ENCODE results near the gene CAMK2A. TPM values are rescaled to one million over a fixed set of nuclear protein-coding genes. Genes with fewer than 3 reads are reported as not detected.

CAMK2A gene
- total and polyA plus RNA-seq, 2 experiments from 2014 or later, result 0.18 TPM; not detected in 1

- TF ChIP-seq REST (IDR thresholded peaks at IDR 0.05; ENCODE audit: unreplicated experiment), result no peak
- TF ChIP-seq STAT1 (IDR thresholded peaks at IDR 0.05; ENCODE audit: unreplicated experiment), result no peak
- no peak for TF ChIP-seq POLR2AphosphoS5 (IDR thresholded peaks at IDR 0.05; ENCODE audit: low read depth)
- TF ChIP-seq ZNF114 (CRISPR knock-in tag; IDR thresholded peaks at IDR 0.05), result no peak
- TF ChIP-seq EZH2 (IDR thresholded peaks at IDR 0.05; ENCODE audit: low read depth, unreplicated experiment), result no peak
- no peak for TF ChIP-seq JUNB (IDR thresholded peaks at IDR 0.05; ENCODE audit: unreplicated experiment)
- TF ChIP-seq EZH2phosphoT487 (IDR thresholded peaks at IDR 0.05; ENCODE audit: unreplicated experiment), result no peak
Measured at GRCh38 chr5:150279330-150280020, 10.1 kb downstream of the CAMK2A start (continued).

- Histone ChIP-seq H3K36me3 (ENCODE audit: insufficient read depth) (no peaks in the 10 kb centered on the region), H3K4me3 (no peak overlapping the region), H3K79me2 (replicated peaks; ENCODE audit: insufficient read depth) (no peaks in the 10 kb centered on the region), H4K20me1 (replicated peaks; ENCODE audit: insufficient read depth) (no peaks in the 10 kb centered on the region), H3K4me1 (ENCODE audit: insufficient read depth) (no peaks in the 10 kb centered on the region), H3F3A (replicated peaks; ENCODE audit: low read depth) (no peaks in the 10 kb centered on the region), H3K4me2 (no peak overlapping the region), H3K9me2 (ENCODE audit: insufficient read depth) (no peaks in the 10 kb centered on the region), H2AFZ (no peak overlapping the region), H3K27ac (ENCODE audit: low read depth) (no peak overlapping the region), H3K27me3 (ENCODE audit: insufficient read depth) (no peaks in the 10 kb centered on the region)
- H3K36me3 Mint-ChIP-seq (ENCODE audit: low read depth), result no peaks in the 10 kb centered on the region
- H3K9me3 Mint-ChIP-seq, result no peaks in the 10 kb centered on the region
- no peak overlapping the region for H3K27ac Mint-ChIP-seq
- DNase-seq (ENCODE audit: low spot score) (peak; percentile 15), ATAC-seq (no peak)
- H3K4me3 Mint-ChIP-seq, result no peak overlapping the region
- H3K27me3 Mint-ChIP-seq (ENCODE audit: insufficient read depth, low read depth, poor library complexity), result peaks cover 3% of the 10 kb centered on the region
- H3K4me1 Mint-ChIP-seq, result peaks cover 1% of the 10 kb centered on the region
- TF ChIP-seq CREB1 (CRISPR knock-in tag; IDR thresholded peaks at IDR 0.05; ENCODE audit: low read depth) (no peak), ZNF331 (CRISPR knock-in tag; IDR thresholded peaks at IDR 0.05; ENCODE audit: low read depth) (no peak), ZNF462 (CRISPR knock-in tag; IDR thresholded peaks at IDR 0.05) (no peak), JUNB (IDR thresholded peaks at IDR 0.05; ENCODE audit: unreplicated experiment) (no peak), CTCF (conservative IDR thresholded peaks at IDR 0.05; ENCODE audit: low read depth in 2 of 2) (no peak), ZNF114 (CRISPR knock-in tag; IDR thresholded peaks at IDR 0.05) (no peak), EZH2phosphoT487 (IDR thresholded peaks at IDR 0.05; ENCODE audit: unreplicated experiment) (no peak), EZH2 (IDR thresholded peaks at IDR 0.05; ENCODE audit: low read depth, unreplicated experiment) (no peak), NANOG (IDR thresholded peaks at IDR 0.05; ENCODE audit: borderline replicate concordance) (no peak)
Measured at GRCh38 chr5:150278916-150279315, 10.7 kb downstream of the CAMK2A start.
